ENCODE data around the gene TNNC1. TPM values are rescaled to one million over a fixed set of nuclear protein-coding genes. Genes with fewer than 3 reads are reported as not detected.

Gene TNNC1
- total RNA-seq, 1 donor from 2014 or later: 12.4 TPM

GRCh38 chr3:52480768-52481715 lies 27.2 kb upstream of the TNNC1 start:
- DNase-seq (ENCODE audit: low read depth) (no peak), FAIRE-seq (no peak)
- H3K27me3 ChIP-seq (ENCODE audit: insufficient read depth, low read length): no peaks in the 10 kb centered on the region
- H3K4me3 Mint-ChIP-seq (ENCODE audit: unreplicated experiment): no peak overlapping the region
- peaks cover 40% of the 10 kb centered on the region for H3K36me3 Mint-ChIP-seq (ENCODE audit: low read depth, unreplicated experiment)
- no peak overlapping the region for H3K4me2 ChIP-seq (ENCODE audit: low read length)
- H3K9me3 ChIP-seq (ENCODE audit: insufficient read depth, low read depth, low read length): no peaks in the 10 kb centered on the region
- no peak overlapping the region for H3K4me3 ChIP-seq (ENCODE audit: insufficient read depth, low read depth, low read length)
- H3K27ac ChIP-seq (ENCODE audit: low read depth, low read length): no peak overlapping the region
- TF ChIP-seq CTCF (IDR thresholded peaks at IDR 0.05; ENCODE audit: insufficient read depth, low read depth, low read length) (no peak), EZH2 (IDR thresholded peaks at IDR 0.05; ENCODE audit: insufficient read depth, low read length) (no peak)
- H3K79me2 ChIP-seq (ENCODE audit: insufficient read depth, low read length): no peaks in the 10 kb centered on the region
- H3K9ac ChIP-seq (ENCODE audit: low read length): no peak overlapping the region
- no peak overlapping the region for H3K27ac Mint-ChIP-seq (ENCODE audit: unreplicated experiment)
- H3K4me1 Mint-ChIP-seq (ENCODE audit: low read depth, unreplicated experiment): peaks cover 11% of the 10 kb centered on the region
- H4K20me1 ChIP-seq (ENCODE audit: insufficient read depth, low read length): peaks cover 56% of the 10 kb centered on the region
- no peaks in the 10 kb centered on the region for H3K27me3 Mint-ChIP-seq (ENCODE audit: low read depth, unreplicated experiment)
- peaks cover 6% of the 10 kb centered on the region for H3K4me1 ChIP-seq (ENCODE audit: insufficient read depth, low read length)
- no peaks in the 10 kb centered on the region for H3K9me3 Mint-ChIP-seq (ENCODE audit: unreplicated experiment)
- peaks cover 38% of the 10 kb centered on the region for H3K36me3 ChIP-seq (ENCODE audit: insufficient read depth, low read length)
- no peak overlapping the region for H2AFZ ChIP-seq (ENCODE audit: low read depth, low read length)

- no peak overlapping the region for H3K27ac ChIP-seq (ENCODE audit: low read depth, low read length)
- H3K27ac Mint-ChIP-seq (ENCODE audit: unreplicated experiment): no peak overlapping the region
- FAIRE-seq (no peak), DNase-seq (ENCODE audit: low read depth) (no peak)
- H3K4me3 ChIP-seq (ENCODE audit: insufficient read depth, low read depth, low read length): no peak overlapping the region
- no peaks in the 10 kb centered on the region for H3K9me3 ChIP-seq (ENCODE audit: insufficient read depth, low read depth, low read length)
- no peaks in the 10 kb centered on the region for H3K27me3 Mint-ChIP-seq (ENCODE audit: low read depth, unreplicated experiment)
- no peaks in the 10 kb centered on the region for H3K9me3 Mint-ChIP-seq (ENCODE audit: unreplicated experiment)
- H3K4me2 ChIP-seq (ENCODE audit: low read length): no peak overlapping the region
- peaks cover 6% of the 10 kb centered on the region for H3K4me1 ChIP-seq (ENCODE audit: insufficient read depth, low read length)
- TF ChIP-seq EZH2 (IDR thresholded peaks at IDR 0.05; ENCODE audit: insufficient read depth, low read length) (no peak), CTCF (IDR thresholded peaks at IDR 0.05; ENCODE audit: insufficient read depth, low read depth, low read length) (no peak)
- H3K4me1 Mint-ChIP-seq (ENCODE audit: low read depth, unreplicated experiment): peaks cover 11% of the 10 kb centered on the region
- H3K27me3 ChIP-seq (ENCODE audit: insufficient read depth, low read length): no peaks in the 10 kb centered on the region
- H3K36me3 ChIP-seq (ENCODE audit: insufficient read depth, low read length): peaks cover 44% of the 10 kb centered on the region
- peaks cover 56% of the 10 kb centered on the region for H4K20me1 ChIP-seq (ENCODE audit: insufficient read depth, low read length)
- H2AFZ ChIP-seq (ENCODE audit: low read depth, low read length): no peak overlapping the region
- no peak overlapping the region for H3K9ac ChIP-seq (ENCODE audit: low read length)
- peaks cover 36% of the 10 kb centered on the region for H3K36me3 Mint-ChIP-seq (ENCODE audit: low read depth, unreplicated experiment)
- H3K4me3 Mint-ChIP-seq (ENCODE audit: unreplicated experiment): no peak overlapping the region
- H3K79me2 ChIP-seq (ENCODE audit: insufficient read depth, low read length): no peaks in the 10 kb centered on the region
These were observed 26.2 kb upstream of the TNNC1 start for GRCh38 chr3:52479877-52480575.

Measured in astrocyte (in vitro differentiated cells and primary cell).